ENCODE data around the gene BBS1. TPM values are rescaled to one million over a fixed set of nuclear protein-coding genes. Genes with fewer than 3 reads are reported as not detected.

The BBS1 gene
- total RNA-seq, 2 experiments from 2014 or later: 13.3 to 17.4 TPM

GRCh38 chr11:66479394-66480116, 30.9 kb upstream of the BBS1 start:
- Mint-ChIP-seq H3K9me3 (no peaks in the 10 kb centered on the region), H3K4me3 (peak overlapping the region; percentile 87), H3K36me3 (ENCODE audit: low read depth) (peaks cover 3% of the 10 kb centered on the region), H3K4me1 (peaks cover 24% of the 10 kb centered on the region), H3K27ac (peak overlapping the region; percentile 95), H3K27me3 (no peaks in the 10 kb centered on the region)
- ChIA-PET CTCF (interaction anchor here (0.8 to 2.2 kb wide), 9 partner anchors 9 to 41 kb away, joined by 3 to 12 read pairs (median 4); partner anchors contain the start of genes MRPL11 and PELI3), POLR2A (interaction anchor here (1.0 kb wide), 1 partner anchor 13 kb away, joined by 4 read pairs; the partner anchor contains the start of gene PELI3)
- no peak for DNase-seq

DNA sequence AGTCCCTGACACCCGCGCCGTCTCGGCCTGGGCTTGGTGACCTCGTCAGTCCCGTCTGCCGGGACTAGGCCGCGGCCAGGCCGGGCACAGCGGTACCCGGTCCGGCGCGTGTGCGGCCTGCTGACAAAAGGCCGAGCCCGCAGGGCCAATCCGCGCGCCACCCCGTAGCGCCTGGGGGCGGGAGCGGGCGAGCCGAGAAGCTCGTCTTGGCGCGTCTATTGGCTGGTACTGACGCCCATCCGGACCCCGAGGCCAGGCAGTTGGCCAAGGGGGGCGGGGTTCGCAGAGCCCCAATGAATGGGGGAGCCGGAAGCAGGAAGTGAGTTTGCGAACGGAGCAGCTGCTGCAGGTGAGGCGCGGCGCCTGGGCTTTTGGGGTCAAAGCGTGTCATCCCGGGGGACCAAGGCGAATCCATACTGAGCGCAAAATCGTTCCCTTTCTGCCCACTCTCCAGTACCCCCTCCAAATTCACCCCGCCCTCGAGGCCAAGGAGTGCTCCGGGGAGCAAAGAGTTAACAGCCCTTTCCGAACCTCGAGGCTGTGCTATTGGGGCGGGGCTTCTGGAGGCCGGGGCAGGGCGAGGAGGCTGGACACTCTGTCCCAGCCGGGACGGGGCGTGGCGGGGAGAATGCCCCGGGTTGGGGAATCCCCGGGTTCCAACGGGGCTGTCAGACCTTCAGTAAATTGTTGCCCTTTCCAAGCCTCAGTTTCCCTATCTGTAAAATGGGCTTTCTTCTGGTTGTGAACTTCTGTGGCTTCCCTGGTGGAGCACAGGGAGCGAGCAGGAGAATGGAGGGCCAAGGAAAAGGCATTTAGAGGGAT, 30.1 kb upstream of the BBS1 start, which contains the start of gene DPP3:
Gene DPP3 (plus strand): TSS at position 318 of the 822 bp plus-strand sequence. CDS start 1,767 bp downstream, outside the sequence.
- Mint-ChIP-seq H3K36me3 (ENCODE audit: low read depth) (peaks cover 4% of the 10 kb centered on the region), H3K9me3 (no peaks in the 10 kb centered on the region), H3K4me3 (peak within 1 kb of the TSS; percentile 87), H3K4me1 (peaks cover 24% of the 10 kb centered on the region), H3K27ac (peak within 1 kb of the TSS; percentile 95), H3K27me3 (no peaks in the 10 kb centered on the region)
- peak; percentile 97 for DNase-seq
- CTCF ChIA-PET: interaction anchor here (0.5 to 2.2 kb wide), 8 partner anchors 10 to 42 kb away, joined by 3 to 12 read pairs (median 4); partner anchors contain the start of genes MRPL11 and PELI3
- POLR2A ChIA-PET: interaction anchor here (0.6 to 1.0 kb wide), 2 partner anchors 14 to 721 kb away, joined by 3 to 4 read pairs; partner anchors contain the start of gene PELI3

- H3K27ac Mint-ChIP-seq: peak overlapping the region; percentile 50
- DNase-seq: no peak
- H3K27me3 Mint-ChIP-seq: no peaks in the 10 kb centered on the region
- H3K4me3 Mint-ChIP-seq: no peak overlapping the region
- ChIA-PET POLR2A (no interaction called here), CTCF (interaction anchor here (1.3 kb wide), 1 partner anchor 17 kb away, joined by 3 read pairs; no protein-coding TSS in a partner anchor)
- peaks cover 13% of the 10 kb centered on the region for H3K36me3 Mint-ChIP-seq (ENCODE audit: low read depth)
- H3K4me1 Mint-ChIP-seq: peaks cover 15% of the 10 kb centered on the region
- H3K9me3 Mint-ChIP-seq: no peaks in the 10 kb centered on the region
These were observed 25.5 kb upstream of the BBS1 start for GRCh38 chr11:66484806-66485380.

DNA sequence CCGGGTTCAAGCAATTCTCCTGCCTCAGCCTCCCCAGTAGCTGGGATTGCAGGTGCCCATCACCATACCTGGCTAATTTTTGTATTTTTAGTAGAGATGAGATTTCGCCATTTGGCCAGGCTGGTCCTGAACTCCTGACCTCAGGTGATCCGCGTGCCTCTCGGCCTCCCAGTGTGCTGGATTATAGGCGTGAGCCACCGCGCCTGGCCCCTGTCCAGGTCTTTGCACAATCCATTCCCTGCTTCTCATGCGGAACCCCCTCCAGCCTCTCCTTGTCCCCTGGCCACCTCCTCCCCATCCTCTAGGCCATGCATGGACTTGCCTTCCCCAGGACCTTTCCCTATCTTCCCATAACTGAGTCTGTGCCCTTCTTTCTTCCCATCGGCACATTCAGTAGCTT, 21.5 kb upstream of the BBS1 start:
- H3K4me3 Mint-ChIP-seq: no peak overlapping the region

DNA sequence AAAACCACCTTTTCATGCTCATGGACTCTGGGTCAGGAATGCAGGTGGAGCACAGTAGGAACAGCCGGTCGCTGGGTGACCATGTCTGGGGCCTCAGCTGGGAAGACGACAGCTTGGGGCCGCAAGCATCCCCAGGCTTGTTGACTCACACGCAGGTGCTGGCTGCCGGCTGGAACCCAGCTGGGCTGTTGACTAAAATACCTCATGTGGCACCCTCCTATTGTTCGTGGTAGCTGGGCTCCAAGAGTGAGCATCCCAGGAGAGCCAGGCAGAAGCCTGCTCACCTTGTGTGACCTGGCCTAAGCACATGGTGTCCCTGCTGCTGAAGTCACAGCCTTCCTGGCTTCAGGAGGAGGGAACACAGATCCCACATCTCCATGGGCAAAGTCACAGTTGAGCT, 20.8 kb upstream of the BBS1 start:
- ChIA-PET POLR2A (no interaction called here), CTCF (interaction anchor here (0.6 to 1.4 kb wide), 3 partner anchors 11 to 691 kb away, joined by 3 read pairs; partner anchors contain the start of gene MRPL11)
- Mint-ChIP-seq H3K36me3 (ENCODE audit: low read depth) (peaks cover 16% of the 10 kb centered on the region), H3K27me3 (no peaks in the 10 kb centered on the region), H3K9me3 (no peaks in the 10 kb centered on the region), H3K27ac (no peak overlapping the region), H3K4me1 (peaks cover 2% of the 10 kb centered on the region), H3K4me3 (no peak overlapping the region)
- no peak for DNase-seq

More for the DNA sequence above, 21.5 kb upstream of the BBS1 start:
- Mint-ChIP-seq H3K27ac (no peak overlapping the region), H3K36me3 (ENCODE audit: low read depth) (peaks cover 16% of the 10 kb centered on the region), H3K27me3 (no peaks in the 10 kb centered on the region), H3K9me3 (no peaks in the 10 kb centered on the region), H3K4me1 (peaks cover 2% of the 10 kb centered on the region)
- no peak for DNase-seq
- ChIA-PET CTCF (interaction anchor here (0.6 to 1.4 kb wide), 2 partner anchors 50 to 691 kb away, joined by 3 read pairs; partner anchors contain the start of gene MRPL11), POLR2A (interaction anchor here (0.5 kb wide), 1 partner anchor 701 kb away, joined by 3 read pairs; no protein-coding TSS in a partner anchor)

DNA sequence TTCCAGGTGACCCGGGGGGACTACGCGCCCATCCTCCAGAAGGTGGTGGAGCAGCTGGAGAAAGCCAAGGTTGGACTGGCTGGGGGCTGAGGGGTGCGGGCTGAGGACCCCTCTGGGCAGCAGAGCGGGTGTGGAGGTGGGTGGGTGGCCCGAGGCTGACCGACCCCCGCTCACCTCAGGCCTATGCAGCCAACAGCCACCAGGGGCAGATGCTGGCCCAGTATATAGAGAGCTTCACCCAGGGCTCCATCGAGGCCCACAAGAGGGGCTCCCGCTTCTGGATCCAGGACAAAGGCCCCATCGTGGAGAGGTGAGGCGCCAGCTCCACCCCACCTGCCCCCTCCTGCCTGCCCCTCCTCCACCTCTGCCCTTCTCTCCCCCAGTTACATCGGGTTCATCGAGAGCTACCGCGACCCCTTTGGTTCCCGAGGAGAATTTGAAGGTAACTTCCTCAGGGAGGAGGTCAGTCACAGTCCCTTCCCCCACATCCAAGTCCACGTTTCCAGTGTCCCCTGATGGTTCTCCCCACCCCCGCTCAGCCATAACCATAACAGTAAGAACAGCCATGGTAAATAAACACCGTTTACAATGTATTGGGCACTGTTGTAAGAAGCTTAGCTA, 19.0 kb upstream of the BBS1 start:
- peaks cover 2% of the 10 kb centered on the region for H3K4me1 Mint-ChIP-seq
- POLR2A ChIA-PET: no interaction called here
- CTCF ChIA-PET: interaction anchor here (0.5 to 1.9 kb wide), 7 partner anchors 11 to 261 kb away, joined by 3 to 5 read pairs (median 3); partner anchors contain the start of genes DPP3, MRPL11 and RBM4B
- no peaks in the 10 kb centered on the region for H3K27me3 Mint-ChIP-seq
- H3K36me3 Mint-ChIP-seq (ENCODE audit: low read depth): peaks cover 13% of the 10 kb centered on the region
- no peak for DNase-seq
- H3K4me3 Mint-ChIP-seq: no peak overlapping the region
- no peak overlapping the region for H3K27ac Mint-ChIP-seq
- no peaks in the 10 kb centered on the region for H3K9me3 Mint-ChIP-seq

GRCh38 chr11:66492161-66492865, 18.1 kb upstream of the BBS1 start:
- Mint-ChIP-seq H3K27ac (no peak overlapping the region), H3K4me1 (peaks cover 2% of the 10 kb centered on the region), H3K4me3 (no peak overlapping the region), H3K9me3 (no peaks in the 10 kb centered on the region), H3K27me3 (no peaks in the 10 kb centered on the region), H3K36me3 (ENCODE audit: low read depth) (peaks cover 16% of the 10 kb centered on the region)
- DNase-seq: no peak
- ChIA-PET CTCF (interaction anchor here (1.1 to 1.9 kb wide), 4 partner anchors 13 to 185 kb away, joined by 3 to 5 read pairs (median 3); partner anchors contain the start of genes MRPL11 and RBM4B), POLR2A (no interaction called here)

DNA sequence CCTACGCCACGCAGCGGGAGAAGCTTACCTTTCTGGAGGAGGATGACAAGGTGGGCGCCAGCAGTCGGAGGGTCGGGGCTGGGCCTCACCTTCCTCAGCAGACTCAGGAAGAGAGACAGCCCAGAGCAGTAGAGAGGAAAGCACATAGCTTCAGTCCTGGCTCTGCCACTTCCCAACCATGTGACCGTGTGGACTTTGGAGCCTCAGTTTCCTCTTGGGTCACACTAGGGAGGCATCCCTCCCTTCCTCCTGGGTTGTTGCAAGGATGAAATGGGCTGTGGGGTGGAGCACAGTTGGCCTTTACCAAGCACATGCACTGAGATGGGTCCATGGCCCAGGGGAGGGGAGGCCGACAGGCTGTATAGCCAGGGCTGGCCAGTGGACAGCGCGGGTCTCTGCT, 17.3 kb upstream of the BBS1 start:
- CTCF ChIA-PET: no interaction called here
- DNase-seq: no peak
- POLR2A ChIA-PET: no interaction called here
- H3K36me3 Mint-ChIP-seq (ENCODE audit: low read depth): peaks cover 16% of the 10 kb centered on the region
- H3K27ac Mint-ChIP-seq: no peak overlapping the region
- H3K4me3 Mint-ChIP-seq: no peak overlapping the region
- no peaks in the 10 kb centered on the region for H3K27me3 Mint-ChIP-seq
- peaks cover 2% of the 10 kb centered on the region for H3K4me1 Mint-ChIP-seq
- no peaks in the 10 kb centered on the region for H3K9me3 Mint-ChIP-seq

GRCh38 chr11:66494458-66494857, 16.0 kb upstream of the BBS1 start:
- H3K27me3 Mint-ChIP-seq: no peaks in the 10 kb centered on the region
- no peak for DNase-seq
- peaks cover 22% of the 10 kb centered on the region for H3K36me3 Mint-ChIP-seq (ENCODE audit: low read depth)
- CTCF ChIA-PET: no interaction called here
- H3K9me3 Mint-ChIP-seq: no peaks in the 10 kb centered on the region
- no peak overlapping the region for H3K27ac Mint-ChIP-seq
- POLR2A ChIA-PET: no interaction called here
- H3K4me3 Mint-ChIP-seq: no peak overlapping the region
- H3K4me1 Mint-ChIP-seq: peaks cover 2% of the 10 kb centered on the region

DNA sequence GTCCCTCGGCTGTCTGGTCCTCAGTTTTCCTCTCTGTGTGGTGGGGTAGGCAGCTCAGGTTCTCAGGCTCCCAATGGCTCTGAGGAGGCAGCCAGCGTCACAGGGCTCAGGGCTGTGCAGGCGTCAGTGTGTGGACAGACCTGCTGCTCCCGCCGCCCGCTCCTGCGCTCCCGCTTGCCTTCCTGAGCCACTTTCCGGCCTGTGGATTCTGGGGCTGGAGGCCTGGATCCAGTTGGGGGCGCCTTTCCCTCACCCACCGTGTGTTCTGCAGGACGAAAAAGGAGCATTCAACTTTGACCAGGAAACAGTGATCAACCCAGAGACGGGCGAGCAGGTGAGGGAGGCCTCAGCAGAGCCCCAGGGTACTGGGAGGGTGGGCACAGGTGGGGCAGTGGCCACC, 15.5 kb upstream of the BBS1 start:
- H3K4me3 Mint-ChIP-seq: no peak overlapping the region
- H3K9me3 Mint-ChIP-seq: no peaks in the 10 kb centered on the region
- H3K36me3 Mint-ChIP-seq (ENCODE audit: low read depth): peaks cover 23% of the 10 kb centered on the region
- no peak overlapping the region for H3K27ac Mint-ChIP-seq
- DNase-seq: no peak
- CTCF ChIA-PET: no interaction called here
- peaks cover 2% of the 10 kb centered on the region for H3K4me1 Mint-ChIP-seq
- POLR2A ChIA-PET: no interaction called here
- H3K27me3 Mint-ChIP-seq: no peaks in the 10 kb centered on the region

GRCh38 chr11:66495401-66495854, 15.0 kb upstream of the BBS1 start:
- peaks cover 2% of the 10 kb centered on the region for H3K4me1 Mint-ChIP-seq
- no peak for DNase-seq
- H3K27me3 Mint-ChIP-seq: no peaks in the 10 kb centered on the region
- POLR2A ChIA-PET: no interaction called here
- H3K36me3 Mint-ChIP-seq (ENCODE audit: low read depth): peaks cover 23% of the 10 kb centered on the region
- CTCF ChIA-PET: no interaction called here
- H3K9me3 Mint-ChIP-seq: no peaks in the 10 kb centered on the region
- H3K4me3 Mint-ChIP-seq: no peak overlapping the region
- no peak overlapping the region for H3K27ac Mint-ChIP-seq
